Adrenal gland (tissue), 5 donors: ENCODE data around the gene ANKS1B.

Experiments used
- POLR2A ChIP-seq, 2 donors: fragments of 450-650 bp; IDR thresholded peaks; one replicate each; pipeline ENCODE4 v1.6.1; 2017; ENCODE audit warnings: antibody characterized with exemption in 2 of 2, mild to moderate bottlenecking in 2 of 2, moderate library complexity in 1 of 2
- TF ChIP-seq, protein P1 (sequence below), 6 experiments: fragments of 450-650 bp in 4 of 6; fragments of 200-600 bp in 2 of 6; sonication (generic) in 1 of 6; IDR thresholded peaks; 1 replicate in 5 of 6; 2 replicates in 1 of 6; pipeline versions ENCODE4 v1.5.1 to v1.8.0; 2016 to 2021; ENCODE audit warnings: antibody characterized with exemption in 6 of 6, mild to moderate bottlenecking in 2 of 6, moderate library complexity in 1 of 6
- donor health status: DM: no; HTN: no; CAD: no.

DNA sequence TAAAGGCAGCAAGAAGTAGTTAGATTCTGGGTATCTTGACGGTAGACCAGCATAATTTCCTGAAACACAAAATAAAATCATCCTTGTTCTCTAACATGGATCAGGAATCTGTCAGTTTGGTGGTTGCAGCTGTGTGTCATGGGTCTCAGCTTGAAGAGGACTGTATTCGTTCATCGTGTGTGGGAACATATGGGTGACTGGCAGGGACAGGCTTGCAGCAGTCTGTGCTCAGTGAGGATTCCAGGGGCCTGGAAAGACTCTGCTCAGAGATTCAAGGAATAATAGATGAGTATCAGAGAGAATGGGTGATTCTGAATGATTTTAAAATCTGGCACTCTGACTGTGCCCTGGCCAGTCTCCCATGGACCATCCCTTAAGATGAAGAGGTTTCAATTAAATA is 918.0 kb downstream of the ANKS1B start:
- TF ChIP-seq POLR2A (IDR thresholded peaks at IDR 0.05), result no peak
- TF ChIP-seq, protein P1, sequence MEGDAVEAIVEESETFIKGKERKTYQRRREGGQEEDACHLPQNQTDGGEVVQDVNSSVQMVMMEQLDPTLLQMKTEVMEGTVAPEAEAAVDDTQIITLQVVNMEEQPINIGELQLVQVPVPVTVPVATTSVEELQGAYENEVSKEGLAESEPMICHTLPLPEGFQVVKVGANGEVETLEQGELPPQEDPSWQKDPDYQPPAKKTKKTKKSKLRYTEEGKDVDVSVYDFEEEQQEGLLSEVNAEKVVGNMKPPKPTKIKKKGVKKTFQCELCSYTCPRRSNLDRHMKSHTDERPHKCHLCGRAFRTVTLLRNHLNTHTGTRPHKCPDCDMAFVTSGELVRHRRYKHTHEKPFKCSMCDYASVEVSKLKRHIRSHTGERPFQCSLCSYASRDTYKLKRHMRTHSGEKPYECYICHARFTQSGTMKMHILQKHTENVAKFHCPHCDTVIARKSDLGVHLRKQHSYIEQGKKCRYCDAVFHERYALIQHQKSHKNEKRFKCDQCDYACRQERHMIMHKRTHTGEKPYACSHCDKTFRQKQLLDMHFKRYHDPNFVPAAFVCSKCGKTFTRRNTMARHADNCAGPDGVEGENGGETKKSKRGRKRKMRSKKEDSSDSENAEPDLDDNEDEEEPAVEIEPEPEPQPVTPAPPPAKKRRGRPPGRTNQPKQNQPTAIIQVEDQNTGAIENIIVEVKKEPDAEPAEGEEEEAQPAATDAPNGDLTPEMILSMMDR (IDR thresholded peaks at IDR 0.05), result no peak
